Measurements from ENCODE around the gene ZKSCAN1. TPM values are rescaled to one million over a fixed set of nuclear protein-coding genes. Genes with fewer than 3 reads are reported as not detected.

The ZKSCAN1 gene
- total RNA-seq, 1 experiment from 2014 or later: 13.6 TPM

GRCh38 chr7:100049441-100050291 lies 34.3 kb downstream of the ZKSCAN1 start, which contains the start of gene ZSCAN21:
ZSCAN21 (plus strand) TSS chr7:100049774; CDS start chr7:100057007, 7,233 bp downstream.
- H3K4me2 ChIP-seq (ENCODE audit: low read length): peak within 1 kb of the TSS; percentile 85
- peak within 1 kb of the TSS; percentile 86 for H3K9ac ChIP-seq (ENCODE audit: low read length)
- intact Hi-C loops (cut with micrococcal nuclease): loop anchor here (1.0 to 2.0 kb wide), 3 partner anchors 34 to 131 kb away; partner anchors contain the start of genes TRIM4 and ZKSCAN1
- H3K79me2 ChIP-seq (ENCODE audit: low read length): peaks cover 4% of the 10 kb centered on the region; the same call in 1 of the 2 replicates
- H3K27me3 ChIP-seq (ENCODE audit: low read length): no peaks in the 10 kb centered on the region
- peak within 1 kb of the TSS; percentile 96 for H2AFZ ChIP-seq (ENCODE audit: low read length)
- ChIA-PET POLR2A (ENCODE audit: unreplicated experiment) (interaction anchor here (0.6 kb wide), 1 partner anchor 46 kb away, joined by 7 read pairs; no protein-coding TSS in a partner anchor), CTCF (interaction anchor here (0.7 kb wide), 1 partner anchor 56 kb away, joined by 8 read pairs; no protein-coding TSS in a partner anchor)
- H3K36me3 ChIP-seq (ENCODE audit: low read depth, low read length): no peaks in the 10 kb centered on the region
- peaks cover 13% of the 10 kb centered on the region for H3K4me1 ChIP-seq (ENCODE audit: insufficient read depth, low read length)
- H3K27ac ChIP-seq (ENCODE audit: low read length): peak within 1 kb of the TSS; percentile 52
- no peaks in the 10 kb centered on the region for H4K20me1 ChIP-seq (ENCODE audit: low read length)
- H3F3A ChIP-seq (ENCODE audit: low read length, unreplicated experiment): no peaks in the 10 kb centered on the region
- H3K4me3 ChIP-seq (ENCODE audit: low read length): peak within 1 kb of the TSS; percentile 85
- no peaks in the 10 kb centered on the region for H3K9me3 ChIP-seq (ENCODE audit: low read length)
- DNase-seq: peak; percentile 64
- TF ChIP-seq EZH2 (IDR thresholded peaks at IDR 0.05; ENCODE audit: low read length, unreplicated experiment) (no peak), CTCF (conservative IDR thresholded peaks at IDR 0.05; ENCODE audit: low read depth, low read length) (peak; percentile 31; the same call in 1 of the 2 replicates)
- TSS peak; percentile 86 for BruUV-seq (replicated peaks)
- peak; percentile 77 for ATAC-seq
- H3K9me2 ChIP-seq (replicated peaks; ENCODE audit: low read length): no peaks in the 10 kb centered on the region

GRCh38 chr7:100051611-100052010 lies 36.2 kb downstream of the ZKSCAN1 start:
- ChIA-PET POLR2A (ENCODE audit: unreplicated experiment) (no interaction called here), CTCF (interaction anchor here (1.5 kb wide), 1 partner anchor 58 kb away, joined by 3 read pairs; no protein-coding TSS in a partner anchor)
- no peak overlapping the region for H3K27ac ChIP-seq (ENCODE audit: low read length)
- no peaks in the 10 kb centered on the region for H4K20me1 ChIP-seq (ENCODE audit: low read length)
- no peak for DNase-seq
- H3F3A ChIP-seq (ENCODE audit: low read length, unreplicated experiment): no peaks in the 10 kb centered on the region
- H3K4me1 ChIP-seq (ENCODE audit: insufficient read depth, low read length): peaks cover 13% of the 10 kb centered on the region
- no peaks in the 10 kb centered on the region for H3K27me3 ChIP-seq (ENCODE audit: low read length)
- TF ChIP-seq EZH2 (IDR thresholded peaks at IDR 0.05; ENCODE audit: low read length, unreplicated experiment) (no peak), EZH2phosphoT487 (IDR thresholded peaks at IDR 0.05; ENCODE audit: borderline replicate concordance, low read length) (no peak), CTCF (conservative IDR thresholded peaks at IDR 0.05; ENCODE audit: low read depth, low read length) (no peak)
- no peaks in the 10 kb centered on the region for H3K9me2 ChIP-seq (replicated peaks; ENCODE audit: low read length)
- H3K36me3 ChIP-seq (ENCODE audit: low read depth, low read length): no peaks in the 10 kb centered on the region
- no peak for ATAC-seq
- H3K9me3 ChIP-seq (ENCODE audit: low read length): no peaks in the 10 kb centered on the region
- H3K4me2 ChIP-seq (ENCODE audit: low read length): no peak overlapping the region
- H3K9ac ChIP-seq (ENCODE audit: low read length): no peak overlapping the region
- H3K79me2 ChIP-seq (ENCODE audit: low read length): peaks cover 4% of the 10 kb centered on the region; the same call in 1 of the 2 replicates
- no peak overlapping the region for H3K4me3 ChIP-seq (ENCODE audit: low read length)
- intact Hi-C loops (cut with micrococcal nuclease): no loop called here
- no peak overlapping the region for H2AFZ ChIP-seq (ENCODE audit: low read length)
- no TSS peak for BruUV-seq (replicated peaks)

Measured in PC-3 (cell line).